ENCODE data around the gene WSCD1.

Gene WSCD1

DNA sequence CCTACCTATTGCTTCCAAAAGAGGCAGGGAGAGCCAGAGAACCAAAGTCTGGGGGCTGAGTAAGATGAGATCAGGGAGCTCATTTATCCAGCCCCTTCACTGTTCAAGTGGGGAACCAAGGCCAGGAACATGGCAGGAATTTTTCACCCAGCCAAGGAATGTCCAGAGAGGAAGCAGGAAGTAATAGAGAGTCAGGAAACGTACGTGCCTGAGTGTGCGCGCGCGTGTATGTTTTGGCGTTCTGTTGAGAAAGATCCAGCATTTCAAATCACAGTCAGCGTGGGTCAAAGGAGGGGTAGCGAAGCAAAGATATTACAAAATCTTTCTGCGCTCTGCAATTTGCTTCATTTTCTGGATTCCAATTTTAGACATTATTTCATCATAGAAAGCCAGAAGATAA lies 41.9 kb upstream of the WSCD1 start:
- Histone ChIP-seq H3K9me3 (ENCODE audit: control insufficient read depth, insufficient read depth, low read length) (no peaks in the 10 kb centered on the region), H3K27me3 (ENCODE audit: control insufficient read depth, low read length) (no peaks in the 10 kb centered on the region), H3K4me1 (ENCODE audit: control insufficient read depth, low read length) (no peaks in the 10 kb centered on the region), H3K9me2 (replicated peaks; ENCODE audit: control insufficient read depth, low read length) (no peaks in the 10 kb centered on the region), H3K4me2 (ENCODE audit: low read length) (no peak overlapping the region), H3F3A (ENCODE audit: control insufficient read depth, insufficient read depth) (no peaks in the 10 kb centered on the region), H3K27ac (ENCODE audit: low read depth, low read length) (no peak overlapping the region), H3K4me3 (ENCODE audit: low read length) (no peak overlapping the region), H4K20me1 (ENCODE audit: control insufficient read depth, insufficient read depth, low read depth, low read length) (no peaks in the 10 kb centered on the region), H3K79me2 (ENCODE audit: control insufficient read depth, low read length) (no peaks in the 10 kb centered on the region), H3K36me3 (ENCODE audit: control insufficient read depth, low read length) (no peaks in the 10 kb centered on the region)
- TF ChIP-seq, protein P1, sequence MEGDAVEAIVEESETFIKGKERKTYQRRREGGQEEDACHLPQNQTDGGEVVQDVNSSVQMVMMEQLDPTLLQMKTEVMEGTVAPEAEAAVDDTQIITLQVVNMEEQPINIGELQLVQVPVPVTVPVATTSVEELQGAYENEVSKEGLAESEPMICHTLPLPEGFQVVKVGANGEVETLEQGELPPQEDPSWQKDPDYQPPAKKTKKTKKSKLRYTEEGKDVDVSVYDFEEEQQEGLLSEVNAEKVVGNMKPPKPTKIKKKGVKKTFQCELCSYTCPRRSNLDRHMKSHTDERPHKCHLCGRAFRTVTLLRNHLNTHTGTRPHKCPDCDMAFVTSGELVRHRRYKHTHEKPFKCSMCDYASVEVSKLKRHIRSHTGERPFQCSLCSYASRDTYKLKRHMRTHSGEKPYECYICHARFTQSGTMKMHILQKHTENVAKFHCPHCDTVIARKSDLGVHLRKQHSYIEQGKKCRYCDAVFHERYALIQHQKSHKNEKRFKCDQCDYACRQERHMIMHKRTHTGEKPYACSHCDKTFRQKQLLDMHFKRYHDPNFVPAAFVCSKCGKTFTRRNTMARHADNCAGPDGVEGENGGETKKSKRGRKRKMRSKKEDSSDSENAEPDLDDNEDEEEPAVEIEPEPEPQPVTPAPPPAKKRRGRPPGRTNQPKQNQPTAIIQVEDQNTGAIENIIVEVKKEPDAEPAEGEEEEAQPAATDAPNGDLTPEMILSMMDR (IDR thresholded peaks at IDR 0.05; ENCODE audit: low read depth, low read length, poor library complexity, severe bottlenecking): no peak
- no peak for TF ChIP-seq EZH2phosphoT487 (IDR thresholded peaks at IDR 0.05; ENCODE audit: borderline replicate concordance, low read length)

DNA sequence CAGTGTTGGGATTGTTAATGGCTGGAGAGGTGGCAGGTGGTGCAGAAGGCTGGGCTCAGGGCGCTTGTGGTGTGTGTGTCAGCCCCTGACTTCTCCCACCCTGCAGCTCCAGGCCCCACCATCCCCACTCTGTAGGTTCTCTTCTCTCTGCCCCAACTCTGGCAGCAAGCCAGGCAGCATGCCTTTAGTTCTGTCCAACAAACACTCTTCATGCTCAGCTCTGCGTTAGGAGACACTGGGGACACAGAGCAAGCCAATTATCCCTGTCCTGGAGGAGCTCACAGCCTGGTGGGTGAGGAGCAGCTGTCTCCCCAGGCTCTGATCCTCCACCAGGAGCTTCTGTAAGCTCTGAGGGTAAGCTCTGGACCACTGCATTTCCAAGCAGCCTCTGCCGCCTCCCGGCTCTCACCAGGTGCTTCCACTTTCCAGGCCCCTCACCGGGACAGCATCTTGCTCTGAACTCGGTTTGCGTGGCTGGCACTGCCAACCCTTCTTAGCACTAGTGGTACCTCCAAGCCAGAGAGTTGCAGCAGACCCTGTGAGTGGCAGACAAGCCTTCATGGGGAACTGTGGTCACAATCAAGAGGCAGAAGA lies 34.3 kb upstream of the WSCD1 start:
- H4K20me1 ChIP-seq (ENCODE audit: control insufficient read depth, insufficient read depth, low read depth, low read length): no peaks in the 10 kb centered on the region
- H3K9me2 ChIP-seq (replicated peaks; ENCODE audit: control insufficient read depth, low read length): no peaks in the 10 kb centered on the region
- no peaks in the 10 kb centered on the region for H3K9me3 ChIP-seq (ENCODE audit: control insufficient read depth, insufficient read depth, low read length)
- H3K27me3 ChIP-seq (ENCODE audit: control insufficient read depth, low read length): no peaks in the 10 kb centered on the region
- no peaks in the 10 kb centered on the region for H3K36me3 ChIP-seq (ENCODE audit: control insufficient read depth, low read length)
- no peak overlapping the region for H3K27ac ChIP-seq (ENCODE audit: low read depth, low read length)
- no peaks in the 10 kb centered on the region for H3K4me1 ChIP-seq (ENCODE audit: control insufficient read depth, low read length)
- H3K79me2 ChIP-seq (ENCODE audit: control insufficient read depth, low read length): no peaks in the 10 kb centered on the region
- no peak for TF ChIP-seq EZH2phosphoT487 (IDR thresholded peaks at IDR 0.05; ENCODE audit: borderline replicate concordance, low read length)
- TF ChIP-seq, protein P1 (IDR thresholded peaks at IDR 0.05; ENCODE audit: low read depth, low read length, poor library complexity, severe bottlenecking): no peak
- no peak overlapping the region for H3K4me2 ChIP-seq (ENCODE audit: low read length)
- H3F3A ChIP-seq (ENCODE audit: control insufficient read depth, insufficient read depth): no peaks in the 10 kb centered on the region
- H3K4me3 ChIP-seq (ENCODE audit: low read length): no peak overlapping the region

DNA sequence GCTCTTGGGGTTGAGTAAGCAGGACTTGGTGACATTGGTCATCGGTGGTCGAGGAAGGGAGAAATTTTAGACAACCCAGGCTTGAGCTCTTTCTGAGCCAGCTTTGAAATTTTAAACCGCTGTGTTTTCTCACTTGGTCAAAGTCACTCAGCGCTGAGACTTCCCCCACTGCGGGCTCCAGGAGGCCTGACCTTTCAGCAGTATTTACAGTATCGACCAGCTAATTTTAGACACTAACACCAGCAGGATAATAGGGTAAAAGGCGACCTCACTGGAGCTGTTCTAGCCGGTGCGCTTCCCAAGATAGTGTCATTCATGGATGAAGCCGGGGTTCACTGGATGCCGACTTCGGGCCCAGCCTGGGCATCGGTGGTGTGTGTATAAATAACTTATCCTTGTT lies 29.7 kb upstream of the WSCD1 start:
- TF ChIP-seq, protein P1 (IDR thresholded peaks at IDR 0.05; ENCODE audit: low read depth, low read length, poor library complexity, severe bottlenecking): no peak
- TF ChIP-seq EZH2phosphoT487 (IDR thresholded peaks at IDR 0.05; ENCODE audit: borderline replicate concordance, low read length): no peak

More for the DNA sequence above, 29.7 kb upstream of the WSCD1 start:
- H3K4me1 ChIP-seq (ENCODE audit: control insufficient read depth, low read length): no peaks in the 10 kb centered on the region
- no peaks in the 10 kb centered on the region for H3F3A ChIP-seq (ENCODE audit: control insufficient read depth, insufficient read depth)
- H3K4me2 ChIP-seq (ENCODE audit: low read length): no peak overlapping the region
- no peak overlapping the region for H3K4me3 ChIP-seq (ENCODE audit: low read length)
- no peak overlapping the region for H3K27ac ChIP-seq (ENCODE audit: low read depth, low read length)
- no peaks in the 10 kb centered on the region for H3K9me3 ChIP-seq (ENCODE audit: control insufficient read depth, insufficient read depth, low read length)
- no peaks in the 10 kb centered on the region for H3K9me2 ChIP-seq (replicated peaks; ENCODE audit: control insufficient read depth, low read length)
- no peaks in the 10 kb centered on the region for H3K79me2 ChIP-seq (ENCODE audit: control insufficient read depth, low read length)
- no peaks in the 10 kb centered on the region for H3K27me3 ChIP-seq (ENCODE audit: control insufficient read depth, low read length)
- H4K20me1 ChIP-seq (ENCODE audit: control insufficient read depth, insufficient read depth, low read depth, low read length): no peaks in the 10 kb centered on the region
- H3K36me3 ChIP-seq (ENCODE audit: control insufficient read depth, low read length): no peaks in the 10 kb centered on the region

Measured in DOHH2 (cell line).